Activated CD8-positive, alpha-beta T cell treated with anti-CD3 and anti-CD28 coated beads for 36 hours (primary cell): ENCODE measurements around the gene SSBP3. TPM values are rescaled to one million over a fixed set of nuclear protein-coding genes. Genes with fewer than 3 reads are reported as not detected.

Source experiments
- ATAC-seq: fragments of 200-7000 bp; cut with Tn5 transposase; one replicate; pipeline ENCODE4 v1.10.0; 2021; ENCODE audit warnings: mild to moderate bottlenecking, moderate library complexity
- CTCF ChIA-PET: fragments of 350-600 bp; sonication (Branson Sonifier 250); formaldehyde crosslinking; loops from one replicate; lab custom pipeline; 2021; ENCODE audit warnings: antibody characterized with exemption; lab: Charles Lee
- POLR2A ChIA-PET: fragments of 350-600 bp; sonication (Branson Sonifier 250); formaldehyde crosslinking; loops from one replicate; lab custom pipeline; 2021; ENCODE audit warnings: antibody characterized with exemption; lab: Charles Lee
- DNase-seq: peaks from one replicate; pipeline ENCODE4 v3.0.0-alpha.2; 2020
- H3K27ac Mint-ChIP-seq: one replicate; pipeline ENCODE4 v1.8.0; 2021; ENCODE audit warnings: mild to moderate bottlenecking, mixed read lengths
- H3K27me3 Mint-ChIP-seq: one replicate; pipeline ENCODE4 v1.8.0; 2021; ENCODE audit warnings: mixed read lengths
- H3K36me3 Mint-ChIP-seq: one replicate; pipeline ENCODE4 v1.8.0; 2021; ENCODE audit warnings: low read depth, mixed read lengths
- H3K4me1 Mint-ChIP-seq: one replicate; pipeline ENCODE4 v1.8.0; 2021; ENCODE audit warnings: low read depth, mixed read lengths
- H3K4me3 Mint-ChIP-seq: one replicate; pipeline ENCODE4 v1.8.0; 2021; ENCODE audit warnings: mild to moderate bottlenecking, moderate library complexity, mixed read lengths
- H3K9me3 Mint-ChIP-seq: one replicate; pipeline ENCODE4 v1.8.0; 2021; ENCODE audit warnings: mixed read lengths
- intact Hi-C: fragments of 100-400 bp; cut with micrococcal nuclease; formaldehyde crosslinking; loops from one replicate; pipeline ENCODE4 v1.10.0; 2022
- total RNA-seq, 2 experiments: library from RNA; stranded (reverse); gene quantifications; one replicate each; pipeline ENCODE4 v1.2.3, GENCODE V29; 2021
- TF ChIP-seq, protein P1 (sequence below): fragments of 200-600 bp; IDR thresholded peaks from one replicate; pipeline ENCODE4 v1.8.0; 2022; ENCODE audit warnings: antibody characterized with exemption, mild to moderate bottlenecking

The SSBP3 gene
- total RNA-seq, 2 experiments from 2014 or later = 62.6 to 67.8 TPM

DNA sequence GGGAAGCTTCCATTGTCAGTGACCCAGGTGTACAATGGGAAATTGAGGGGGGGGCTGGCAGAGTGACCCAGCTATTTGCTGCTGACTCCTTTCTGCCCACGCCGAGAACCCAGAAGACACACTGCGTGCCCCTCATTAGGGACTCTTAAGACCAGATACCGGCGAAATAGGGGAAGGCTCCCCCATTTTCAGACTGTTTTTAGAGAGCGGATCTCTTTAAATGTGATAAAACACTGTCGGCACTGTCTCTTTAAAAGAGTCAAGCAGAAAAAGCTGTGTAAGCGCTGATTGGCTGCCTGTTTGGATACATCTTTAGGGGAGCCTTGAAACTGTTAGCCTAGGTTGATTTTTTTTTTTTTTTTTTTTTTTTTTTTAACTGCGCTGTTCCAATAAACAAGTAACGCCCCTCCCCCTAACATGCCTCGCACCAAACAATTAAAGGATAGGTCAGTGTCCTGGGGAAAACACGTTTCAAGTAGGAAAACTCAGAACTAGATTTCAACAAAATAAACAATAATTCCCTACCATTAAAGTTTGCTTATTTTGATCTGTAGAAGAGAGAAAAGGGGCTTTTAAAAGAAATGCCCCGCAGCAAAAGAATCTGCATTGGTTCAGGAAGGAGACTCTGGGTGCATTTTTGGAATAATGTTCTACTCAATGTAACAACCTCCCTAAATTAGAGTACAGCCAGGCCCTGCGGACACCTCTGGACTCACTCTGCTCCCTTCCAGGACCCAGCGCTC is 1.4 kb upstream of the SSBP3 start:
- CTCF ChIA-PET = interaction anchor here (1.0 to 7.4 kb wide), 5 partner anchors 9 to 208 kb away, joined by 3 to 81 read pairs (median 4); partner anchors contain the start of genes CYB5RL and MRPL37
- POLR2A ChIA-PET = interaction anchor here (0.7 to 1.3 kb wide), 7 partner anchors 79 to 130 kb away, joined by 3 to 5 read pairs (median 3); no protein-coding TSS in a partner anchor
- ATAC-seq (peak; percentile 25), DNase-seq (peak; percentile 80)
- H3K4me3 Mint-ChIP-seq = peak overlapping the region; percentile 84
- H3K27ac Mint-ChIP-seq = peak overlapping the region; percentile 90
- TF ChIP-seq, protein P1, sequence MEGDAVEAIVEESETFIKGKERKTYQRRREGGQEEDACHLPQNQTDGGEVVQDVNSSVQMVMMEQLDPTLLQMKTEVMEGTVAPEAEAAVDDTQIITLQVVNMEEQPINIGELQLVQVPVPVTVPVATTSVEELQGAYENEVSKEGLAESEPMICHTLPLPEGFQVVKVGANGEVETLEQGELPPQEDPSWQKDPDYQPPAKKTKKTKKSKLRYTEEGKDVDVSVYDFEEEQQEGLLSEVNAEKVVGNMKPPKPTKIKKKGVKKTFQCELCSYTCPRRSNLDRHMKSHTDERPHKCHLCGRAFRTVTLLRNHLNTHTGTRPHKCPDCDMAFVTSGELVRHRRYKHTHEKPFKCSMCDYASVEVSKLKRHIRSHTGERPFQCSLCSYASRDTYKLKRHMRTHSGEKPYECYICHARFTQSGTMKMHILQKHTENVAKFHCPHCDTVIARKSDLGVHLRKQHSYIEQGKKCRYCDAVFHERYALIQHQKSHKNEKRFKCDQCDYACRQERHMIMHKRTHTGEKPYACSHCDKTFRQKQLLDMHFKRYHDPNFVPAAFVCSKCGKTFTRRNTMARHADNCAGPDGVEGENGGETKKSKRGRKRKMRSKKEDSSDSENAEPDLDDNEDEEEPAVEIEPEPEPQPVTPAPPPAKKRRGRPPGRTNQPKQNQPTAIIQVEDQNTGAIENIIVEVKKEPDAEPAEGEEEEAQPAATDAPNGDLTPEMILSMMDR = no peak
- no peaks in the 10 kb centered on the region for H3K27me3 Mint-ChIP-seq
- H3K9me3 Mint-ChIP-seq = no peaks in the 10 kb centered on the region
- intact Hi-C loops = loop anchor here (1.0 to 10.0 kb wide), 4 partner anchors 65 to 355 kb away; partner anchors contain the start of genes CYB5RL, MRPL37, TCEANC2 and TMEM59
- H3K4me1 Mint-ChIP-seq = peaks cover 51% of the 10 kb centered on the region
- H3K36me3 Mint-ChIP-seq = peaks cover 17% of the 10 kb centered on the region

DNA sequence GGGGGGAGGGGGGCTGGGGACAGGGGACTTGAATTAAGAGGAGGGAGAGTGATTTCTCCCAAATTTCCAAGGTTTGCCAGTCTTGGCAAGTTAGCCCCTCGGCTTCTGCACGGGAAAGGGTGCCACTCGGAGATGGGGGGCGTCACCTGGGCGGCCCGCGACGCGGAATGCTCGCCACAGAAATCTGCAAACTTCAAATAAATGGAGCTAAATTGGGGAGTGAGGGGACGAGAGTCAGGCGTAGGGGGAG is 885 bp upstream of the SSBP3 start:
- intact Hi-C loops = loop anchor here (1.0 to 10.0 kb wide), 4 partner anchors 65 to 355 kb away; partner anchors contain the start of genes CYB5RL, MRPL37, TCEANC2 and TMEM59
- no peaks in the 10 kb centered on the region for H3K9me3 Mint-ChIP-seq
- H3K4me1 Mint-ChIP-seq = peaks cover 54% of the 10 kb centered on the region
- H3K27ac Mint-ChIP-seq = peak overlapping the region; percentile 90
- peaks cover 22% of the 10 kb centered on the region for H3K36me3 Mint-ChIP-seq
- no peaks in the 10 kb centered on the region for H3K27me3 Mint-ChIP-seq
- ChIA-PET POLR2A (interaction anchor here (0.7 to 1.3 kb wide), 7 partner anchors 80 to 130 kb away, joined by 3 to 5 read pairs (median 3); no protein-coding TSS in a partner anchor), CTCF (interaction anchor here (1.0 to 7.4 kb wide), 5 partner anchors 9 to 208 kb away, joined by 3 to 81 read pairs (median 4); partner anchors contain the start of genes CYB5RL and MRPL37)
- ATAC-seq (no peak), DNase-seq (no peak)
- TF ChIP-seq, protein P1 = no peak
- peak overlapping the region; percentile 84 for H3K4me3 Mint-ChIP-seq

DNA sequence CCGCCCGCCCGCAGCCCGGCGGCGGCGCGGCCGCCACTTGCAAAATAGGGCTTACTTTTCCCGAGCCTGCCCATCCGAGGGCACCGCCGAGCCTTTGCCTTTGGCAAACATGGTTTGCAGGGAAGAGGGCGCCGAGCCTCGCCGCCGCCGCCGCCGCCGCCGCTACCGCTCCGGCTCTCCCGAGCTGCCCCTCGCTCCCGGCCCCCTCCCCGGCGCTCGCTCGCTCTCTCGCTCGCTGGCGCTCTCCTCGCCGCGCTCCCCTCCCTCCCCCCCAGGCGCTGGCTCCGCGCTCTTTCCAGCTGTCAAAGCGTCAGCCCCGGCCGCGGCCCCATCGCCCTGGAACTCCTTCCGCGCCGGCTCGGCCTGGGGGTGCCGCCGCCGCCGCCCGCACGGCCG is 298 bp downstream of the SSBP3 start:
- CTCF ChIA-PET = interaction anchor here (0.8 to 7.4 kb wide), 4 partner anchors 8 to 206 kb away, joined by 3 to 81 read pairs (median 6); partner anchors contain the start of genes CYB5RL and MRPL37
- intact Hi-C loops = loop anchor here (5.0 to 10.0 kb wide), 3 partner anchors 66 to 354 kb away; partner anchors contain the start of genes CYB5RL, MRPL37, TCEANC2 and TMEM59
- Mint-ChIP-seq H3K36me3 (peaks cover 34% of the 10 kb centered on the region), H3K27me3 (no peaks in the 10 kb centered on the region), H3K4me3 (peak overlapping the region; percentile 35), H3K9me3 (no peaks in the 10 kb centered on the region), H3K27ac (no peak overlapping the region), H3K4me1 (peaks cover 64% of the 10 kb centered on the region)
- POLR2A ChIA-PET = interaction anchor here (0.9 to 1.2 kb wide), 4 partner anchors 80 to 186 kb away, joined by 3 to 6 read pairs (median 4); no protein-coding TSS in a partner anchor
- TF ChIP-seq, protein P1 = no peak
- ATAC-seq (no peak), DNase-seq (peak; percentile 11)

DNA sequence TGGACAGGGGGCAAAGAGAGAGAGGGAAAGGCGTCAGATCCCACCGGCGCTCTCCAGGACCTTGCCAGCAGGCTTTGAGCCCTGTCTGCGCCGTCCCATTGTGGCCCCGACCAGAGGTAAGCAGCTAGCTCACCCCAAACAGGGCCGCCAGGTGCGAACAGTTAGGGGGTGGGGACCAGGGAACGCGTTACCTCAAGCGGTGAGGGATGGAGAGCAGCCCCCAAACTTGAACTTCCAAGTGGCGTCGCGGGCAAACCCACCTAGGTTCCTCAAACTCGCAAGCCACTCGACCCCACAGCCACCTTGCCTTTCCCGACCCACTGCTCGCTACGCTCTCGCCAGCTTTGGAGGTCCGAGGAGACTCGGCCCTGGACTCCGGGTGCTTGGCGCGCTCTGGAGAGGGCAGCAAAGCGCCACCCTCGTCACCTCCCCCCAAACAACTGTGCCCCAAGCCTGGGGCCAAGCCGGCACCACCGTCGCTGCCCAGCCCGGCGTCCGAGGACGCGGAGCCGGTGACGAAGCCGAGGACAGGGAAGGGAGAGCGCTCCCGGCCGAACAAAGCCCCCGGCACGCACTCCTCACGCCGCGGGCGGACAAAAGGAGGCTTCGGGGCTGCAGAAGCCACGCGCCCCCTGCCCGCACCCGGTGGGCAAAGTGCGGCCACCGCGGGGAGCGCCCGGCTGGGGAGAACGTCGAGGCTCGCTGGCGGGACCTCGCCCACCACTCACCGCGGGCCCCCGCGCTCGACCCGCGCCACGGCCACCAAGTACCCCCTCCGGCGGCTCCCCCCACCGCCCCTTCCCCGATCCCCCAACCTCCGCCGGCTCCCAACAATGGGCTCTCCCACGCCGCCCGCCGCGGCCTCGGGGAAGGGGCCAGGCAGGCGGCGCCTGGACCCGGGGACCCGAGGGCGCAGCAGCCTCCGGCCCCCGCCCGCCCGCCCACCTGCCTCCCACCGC is 976 bp downstream of the SSBP3 start:
- H3K27ac Mint-ChIP-seq = peak overlapping the region; percentile 40

More for the DNA sequence above, 976 bp downstream of the SSBP3 start:
- H3K36me3 Mint-ChIP-seq = peaks cover 40% of the 10 kb centered on the region
- CTCF ChIA-PET = interaction anchor here (7.4 kb wide), 1 partner anchor 83 kb away, joined by 81 read pairs; no protein-coding TSS in a partner anchor
- ATAC-seq = no peak
- peaks cover 68% of the 10 kb centered on the region for H3K4me1 Mint-ChIP-seq
- POLR2A ChIA-PET = interaction anchor here (0.6 to 1.2 kb wide), 4 partner anchors 42 to 134 kb away, joined by 3 to 4 read pairs (median 3); no protein-coding TSS in a partner anchor
- peak; percentile 41 for DNase-seq
- TF ChIP-seq, protein P1 = no peak
- no peaks in the 10 kb centered on the region for H3K9me3 Mint-ChIP-seq
- intact Hi-C loops = loop anchor here (5.0 to 10.0 kb wide), 6 partner anchors 48 to 353 kb away; partner anchors contain the start of genes CYB5RL, MRPL37, TCEANC2 and TMEM59
- H3K27me3 Mint-ChIP-seq = no peaks in the 10 kb centered on the region
- H3K4me3 Mint-ChIP-seq = peak overlapping the region; percentile 74
